Esophagus squamous epithelium (tissue), 5 donors: ENCODE results near the gene AADACL3. TPM values are rescaled to one million over a fixed set of nuclear protein-coding genes. Genes with fewer than 3 reads are reported as not detected.

ENCODE experiments used
- DNase-seq: peaks from one replicate; lab custom pipeline; 2025; lab: John Stamatoyannopoulos, UW
- H3K27ac ChIP-seq, 4 donors: fragments of 200-600 bp; sonication (generic); one replicate each; pipeline ENCODE4 v1.5.1; 2016 to 2019; ENCODE audit warnings: mild to moderate bottlenecking in 1 of 4
- H3K27me3 ChIP-seq, 4 donors: fragments of 200-600 bp; sonication (generic); 1 replicate in 3 of 4; 2 replicates in 1 of 4; pipeline versions ENCODE4 v1.5.1 to v1.6.0; 2017 to 2021; ENCODE audit warnings: antibody characterized with exemption in 1 of 4
- H3K36me3 ChIP-seq, 3 donors: fragments of 200-600 bp; sonication (generic); one replicate each; pipeline ENCODE4 v1.5.1; 2016 to 2019
- H3K4me1 ChIP-seq, 3 donors: fragments of 200-600 bp; sonication (generic); one replicate each; pipeline ENCODE4 v1.5.1; 2017 to 2019
- H3K4me3 ChIP-seq, 4 donors: fragments of 200-600 bp; sonication (generic); 1 replicate in 3 of 4; 2 replicates in 1 of 4; pipeline ENCODE4 v1.5.1; 2016 to 2019; ENCODE audit warnings: mild to moderate bottlenecking in 2 of 4, moderate library complexity in 1 of 4
- H3K9me3 ChIP-seq, 3 donors: fragments of 200-600 bp; sonication (generic); one replicate each; pipeline ENCODE4 v1.5.1; 2016 to 2019
- POLR2A ChIP-seq, 4 donors: fragments of 450-650 bp; IDR thresholded peaks; one replicate each; pipeline ENCODE4 v1.6.1; 2017; ENCODE audit warnings: antibody characterized with exemption in 4 of 4, mild to moderate bottlenecking in 4 of 4, moderate library complexity in 3 of 4
- WGBS, 2 donors: methylation state at CpG; one replicate each; pipeline ENCODE4 v1.1.5; 2018; 5-methylcytosine and 5-hydroxymethylcytosine counted together
- intact Hi-C: fragments of 100-400 bp; cut with DNase I; formaldehyde crosslinking; loops from one replicate; pipeline ENCODE4 v1.15.0; 2022
- total RNA-seq, 4 donors: library from RNA; depleted of rRNA; stranded (reverse); fragments of >200 nt; gene quantifications; one replicate each; pipeline ENCODE4 v1.1.0, GENCODE V29; 2016
- TF ChIP-seq, protein P1 (sequence below), 6 experiments: fragments of 450-650 bp in 4 of 6; fragments of 200-600 bp in 2 of 6; sonication (generic) in 2 of 6; IDR thresholded peaks; one replicate each; pipeline ENCODE4 v1.5.1; 2016 to 2019; ENCODE audit warnings: antibody characterized with exemption in 6 of 6, mild to moderate bottlenecking in 4 of 6, moderate library complexity in 4 of 6
- donor health status: DM: yes; HTN: yes; CAD: no.

Gene AADACL3
- total RNA-seq, 4 donors from 2014 or later = not detected

DNA sequence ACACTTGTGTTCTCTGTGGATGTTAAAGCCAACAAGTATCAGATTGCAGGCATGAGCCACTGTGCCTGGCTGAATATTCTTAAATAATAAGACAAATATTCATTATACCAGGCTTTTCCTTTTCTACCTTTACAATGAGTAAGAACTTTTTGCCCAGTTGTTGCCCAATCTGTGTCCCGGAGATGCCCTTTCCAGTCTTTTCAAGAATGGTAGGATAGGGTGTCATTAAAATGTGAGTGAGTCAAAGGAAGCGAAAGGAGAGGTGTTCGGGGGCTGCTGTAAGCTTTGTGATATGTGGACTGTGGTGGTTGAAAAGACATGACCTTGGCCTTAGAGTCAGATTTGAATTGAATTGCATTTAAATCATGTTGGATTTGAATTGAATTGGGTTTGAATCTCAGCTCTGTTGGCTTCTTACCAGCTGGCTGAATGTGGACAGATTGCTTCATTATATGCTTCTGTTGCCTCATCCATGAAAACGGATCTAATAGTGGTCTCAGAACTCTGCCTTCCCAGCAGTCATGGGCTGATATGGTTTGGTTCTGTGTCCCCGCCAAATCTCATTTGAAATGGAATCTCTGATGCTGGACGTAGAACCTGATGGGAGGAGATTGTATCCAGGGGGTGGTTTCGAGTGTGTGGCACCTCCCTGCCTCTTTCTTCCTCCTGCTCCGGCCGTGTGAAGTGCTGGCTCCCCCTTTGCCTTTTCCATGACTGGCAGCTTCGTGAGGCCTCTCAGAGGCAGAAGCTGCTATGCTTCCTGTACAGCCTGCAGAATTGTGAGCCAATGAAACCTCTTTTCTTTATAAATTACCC is 22.7 kb upstream of the AADACL3 start:
- Histone ChIP-seq H3K27ac (no peak overlapping the region), H3K4me3 (no peak overlapping the region), H3K27me3 (peaks cover 0 to 4% (median 0%) of the 10 kb centered on the region in 4 donors), H3K4me1 (no peaks in the 10 kb centered on the region), H3K9me3 (no peaks in the 10 kb centered on the region), H3K36me3 (no peaks in the 10 kb centered on the region)
- DNase-seq = no peak
- intact Hi-C loops = no loop called here
- no peak for TF ChIP-seq POLR2A (IDR thresholded peaks at IDR 0.05)
- TF ChIP-seq, protein P1, sequence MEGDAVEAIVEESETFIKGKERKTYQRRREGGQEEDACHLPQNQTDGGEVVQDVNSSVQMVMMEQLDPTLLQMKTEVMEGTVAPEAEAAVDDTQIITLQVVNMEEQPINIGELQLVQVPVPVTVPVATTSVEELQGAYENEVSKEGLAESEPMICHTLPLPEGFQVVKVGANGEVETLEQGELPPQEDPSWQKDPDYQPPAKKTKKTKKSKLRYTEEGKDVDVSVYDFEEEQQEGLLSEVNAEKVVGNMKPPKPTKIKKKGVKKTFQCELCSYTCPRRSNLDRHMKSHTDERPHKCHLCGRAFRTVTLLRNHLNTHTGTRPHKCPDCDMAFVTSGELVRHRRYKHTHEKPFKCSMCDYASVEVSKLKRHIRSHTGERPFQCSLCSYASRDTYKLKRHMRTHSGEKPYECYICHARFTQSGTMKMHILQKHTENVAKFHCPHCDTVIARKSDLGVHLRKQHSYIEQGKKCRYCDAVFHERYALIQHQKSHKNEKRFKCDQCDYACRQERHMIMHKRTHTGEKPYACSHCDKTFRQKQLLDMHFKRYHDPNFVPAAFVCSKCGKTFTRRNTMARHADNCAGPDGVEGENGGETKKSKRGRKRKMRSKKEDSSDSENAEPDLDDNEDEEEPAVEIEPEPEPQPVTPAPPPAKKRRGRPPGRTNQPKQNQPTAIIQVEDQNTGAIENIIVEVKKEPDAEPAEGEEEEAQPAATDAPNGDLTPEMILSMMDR (IDR thresholded peaks at IDR 0.05) = no peak
- WGBS, 2 donors = 53 to 61% methylated on average over 10 of the region's 10 CpGs

- intact Hi-C loops = no loop called here
- TF ChIP-seq POLR2A (IDR thresholded peaks at IDR 0.05) = no peak
- TF ChIP-seq, protein P1 (IDR thresholded peaks at IDR 0.05) = no peak
- H3K4me3 ChIP-seq = no peak overlapping the region
- DNase-seq = no peak
- no peak overlapping the region for H3K27ac ChIP-seq
- H3K27me3 ChIP-seq = no peaks in the 10 kb centered on the region
- H3K4me1 ChIP-seq = no peaks in the 10 kb centered on the region
- no peaks in the 10 kb centered on the region for H3K9me3 ChIP-seq
- WGBS, 2 donors = 85 to 91% methylated on average over 3 of the region's 3 CpGs
- H3K36me3 ChIP-seq = no peaks in the 10 kb centered on the region
These were observed 19.3 kb upstream of the AADACL3 start for GRCh38 chr1:12696658-12697057.

- Histone ChIP-seq H3K27ac (no peak overlapping the region), H3K36me3 (no peaks in the 10 kb centered on the region), H3K4me3 (no peak overlapping the region), H3K27me3 (no peaks in the 10 kb centered on the region), H3K9me3 (no peaks in the 10 kb centered on the region), H3K4me1 (no peaks in the 10 kb centered on the region)
- no peak for DNase-seq
- WGBS, 2 donors = 70 to 78% methylated on average over 3 of the region's 3 CpGs
- TF ChIP-seq, protein P1 (IDR thresholded peaks at IDR 0.05) = no peak
- no peak for TF ChIP-seq POLR2A (IDR thresholded peaks at IDR 0.05)
- intact Hi-C loops = no loop called here
These were observed 18.5 kb upstream of the AADACL3 start for GRCh38 chr1:12697397-12697796.

GRCh38 chr1:12703821-12704451 is 12.0 kb upstream of the AADACL3 start:
- no peaks in the 10 kb centered on the region for H3K27me3 ChIP-seq
- H3K27ac ChIP-seq = no peak overlapping the region
- H3K36me3 ChIP-seq = no peaks in the 10 kb centered on the region
- H3K4me3 ChIP-seq = no peak overlapping the region
- peaks cover 0 to 17% (median 5%) of the 10 kb centered on the region in 3 donors for H3K9me3 ChIP-seq
- DNase-seq = no peak
- TF ChIP-seq, protein P1 (IDR thresholded peaks at IDR 0.05) = no peak
- no peak for TF ChIP-seq POLR2A (IDR thresholded peaks at IDR 0.05)
- WGBS, 2 donors = 41 to 50% methylated on average over 6 of the region's 6 CpGs
- no peaks in the 10 kb centered on the region for H3K4me1 ChIP-seq
- intact Hi-C loops = no loop called here

GRCh38 chr1:12706061-12706460 is 9.8 kb upstream of the AADACL3 start:
- Histone ChIP-seq H3K4me1 (no peaks in the 10 kb centered on the region), H3K27me3 (no peaks in the 10 kb centered on the region), H3K36me3 (no peaks in the 10 kb centered on the region), H3K27ac (no peak overlapping the region), H3K4me3 (no peak overlapping the region), H3K9me3 (peaks cover 0 to 17% (median 5%) of the 10 kb centered on the region in 3 donors)
- intact Hi-C loops = no loop called here
- DNase-seq = no peak
- 69 to 88% methylated on average over 3 of the region's 3 CpGs for WGBS, 2 donors
- TF ChIP-seq, protein P1 (IDR thresholded peaks at IDR 0.05) = no peak
- TF ChIP-seq POLR2A (IDR thresholded peaks at IDR 0.05) = no peak
